Measurements from ENCODE around the gene IP6K1.
"Not testable (repeated sequence)": the region's sequence is repeated elsewhere in the genome, so short reads cannot be mapped to it uniquely, and the experiment has no call there.

The IP6K1 gene

GRCh38 chr3:49688338-49689045 lies 97.8 kb downstream of the IP6K1 start:
- not testable (repeated sequence) for DNase-seq (ENCODE audit: low read depth)

GRCh38 chr3:49687424-49687795 lies 98.9 kb downstream of the IP6K1 start:
- DNase-seq (ENCODE audit: low read depth), result not testable (repeated sequence)

- DNase-seq (ENCODE audit: low read depth), result not testable (repeated sequence)
Measured at GRCh38 chr3:49686769-49687423, 99.4 kb downstream of the IP6K1 start.

- DNase-seq (ENCODE audit: low read depth), result not testable (repeated sequence)
Measured at GRCh38 chr3:49686346-49686745, 100.0 kb downstream of the IP6K1 start.

- not testable (repeated sequence) for DNase-seq (ENCODE audit: low read depth)
Measured at GRCh38 chr3:49685846-49686245, 100.5 kb downstream of the IP6K1 start.

DNA sequence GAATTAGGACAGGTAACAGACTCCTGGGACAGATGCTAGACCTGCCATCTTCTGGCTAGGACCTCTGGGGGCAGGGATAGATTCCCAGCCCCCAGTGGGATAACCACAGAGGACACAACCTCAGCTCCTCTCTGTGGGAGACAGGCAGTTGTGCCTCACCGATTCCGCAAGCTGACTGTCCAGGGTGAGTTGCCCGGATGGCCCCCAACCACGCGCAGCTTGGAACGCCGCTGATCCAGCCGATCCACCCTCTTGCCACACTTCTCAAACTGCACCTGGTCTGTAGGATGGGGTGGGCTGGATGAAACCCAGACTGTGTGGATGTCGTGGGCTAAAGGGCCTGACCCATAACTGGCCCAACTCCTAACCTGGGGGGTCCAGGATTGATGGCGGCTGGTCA lies 101.2 kb downstream of the IP6K1 start:
- not testable (repeated sequence) for DNase-seq (ENCODE audit: low read depth)

DNA sequence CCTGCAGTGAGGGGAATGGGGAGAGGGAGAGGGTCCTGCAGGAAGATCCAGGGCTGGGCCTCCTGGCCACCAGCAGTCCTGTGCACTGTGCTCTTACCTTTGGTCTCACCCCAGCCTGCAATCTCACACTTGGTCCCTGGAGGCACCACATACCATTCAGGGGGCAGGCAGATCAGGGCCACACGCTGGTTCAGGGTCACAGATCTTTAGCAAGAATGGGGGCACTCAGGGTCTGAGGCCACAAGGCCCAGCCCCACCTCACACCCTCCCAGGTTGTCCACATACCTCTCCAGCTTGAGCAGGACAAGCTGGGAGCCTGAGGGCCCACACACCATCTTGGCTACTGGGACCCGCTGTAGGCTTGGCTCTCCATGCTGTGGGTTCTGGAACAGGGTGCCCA lies 101.9 kb downstream of the IP6K1 start:
- not testable (repeated sequence) for DNase-seq (ENCODE audit: low read depth)

DNA sequence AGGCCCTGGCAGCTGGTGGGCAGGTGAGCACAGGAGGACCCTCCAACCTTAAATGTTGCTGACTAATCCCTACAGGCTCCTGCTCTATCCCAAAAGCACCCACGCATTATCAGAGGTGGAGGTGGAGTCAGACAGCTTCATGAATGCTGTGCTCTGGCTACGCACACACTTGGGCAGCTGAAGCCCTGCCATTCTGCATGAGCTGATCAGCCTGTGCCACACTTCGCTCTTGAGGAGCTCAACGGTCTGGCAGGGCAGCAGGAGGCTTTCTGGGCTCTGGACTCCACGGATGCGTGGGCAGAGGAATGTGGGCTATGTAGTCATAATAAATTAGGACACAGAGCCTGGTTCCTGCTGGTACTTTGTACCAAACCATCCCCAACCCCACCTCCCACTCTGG lies 103.2 kb downstream of the IP6K1 start:
- DNase-seq (ENCODE audit: low read depth), result no peak

GRCh38 chr3:49681543-49681942 lies 104.8 kb downstream of the IP6K1 start:
- no peak for DNase-seq (ENCODE audit: low read depth)

GRCh38 chr3:49681232-49681522 lies 105.2 kb downstream of the IP6K1 start:
- DNase-seq (ENCODE audit: low read depth), result no peak

DNA sequence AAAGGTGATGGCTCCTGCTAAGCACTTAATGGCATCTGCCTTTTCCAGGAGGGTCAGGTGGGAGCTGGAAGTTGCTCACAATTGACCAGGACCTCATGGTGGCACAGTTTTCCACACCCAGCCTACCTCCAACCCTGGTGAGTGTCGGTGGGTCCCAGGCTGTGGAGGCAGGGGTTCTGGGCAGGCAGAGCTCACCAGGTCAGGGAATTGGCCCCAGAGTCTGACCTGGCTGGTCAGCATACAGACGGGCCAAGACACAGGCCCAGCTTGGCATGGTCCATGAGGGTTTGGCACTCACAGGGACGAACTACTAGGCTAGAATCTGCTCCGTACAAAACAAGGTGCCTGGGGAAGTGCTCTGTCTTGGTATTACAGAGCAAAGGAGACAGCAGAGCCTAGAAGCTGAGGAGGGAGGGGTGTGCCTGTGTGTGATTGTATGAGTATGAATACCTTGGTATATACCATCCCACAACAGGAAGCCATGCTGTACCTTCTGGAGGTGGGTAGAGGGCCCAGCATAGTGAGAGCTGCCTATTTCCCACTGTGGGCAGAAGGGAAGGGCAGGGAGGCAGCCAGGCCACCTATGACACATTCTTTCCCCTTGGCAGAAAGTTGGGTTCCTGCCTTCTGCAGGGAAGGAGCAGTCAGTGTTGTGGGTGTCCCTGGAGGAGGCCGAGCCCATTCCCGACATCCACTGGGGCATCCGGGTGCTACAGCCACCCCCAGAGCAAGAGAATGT lies 105.7 kb downstream of the IP6K1 start:
- no peak for DNase-seq (ENCODE audit: low read depth)

GRCh38 chr3:49675912-49676311 lies 110.4 kb downstream of the IP6K1 start:
- DNase-seq (ENCODE audit: low read depth), result no peak

DNA sequence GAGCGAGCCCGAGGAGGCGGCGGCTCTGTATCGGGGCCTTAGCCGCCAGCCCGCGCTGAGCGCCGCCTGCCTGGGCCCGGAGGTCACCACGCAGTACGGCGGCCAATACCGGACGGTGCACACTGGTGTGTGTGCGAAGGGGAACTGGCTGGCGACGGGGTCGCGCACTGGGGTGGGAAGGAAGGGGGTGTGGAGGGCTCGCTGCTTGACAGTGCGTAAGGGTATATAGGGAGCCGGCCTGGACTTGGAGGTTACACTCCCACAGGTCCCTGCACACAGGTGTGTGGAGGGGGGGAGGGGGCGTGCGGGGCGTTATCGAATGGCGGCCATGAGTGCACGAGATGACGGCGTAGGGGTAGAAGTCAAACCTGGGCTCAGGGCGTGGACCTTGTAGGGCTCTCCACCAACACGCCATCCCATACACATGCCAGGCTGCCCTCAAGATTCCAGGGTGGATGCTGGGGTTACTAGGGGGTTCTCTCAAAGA lies 111.8 kb downstream of the IP6K1 start:
- DNase-seq (ENCODE audit: low read depth), result no peak
